Activated CD4-positive, alpha-beta T cell treated with anti-CD3 and anti-CD28 coated beads for 36 hours (primary cell): ENCODE data around the gene FDXR. TPM values are rescaled to one million over a fixed set of nuclear protein-coding genes. Genes with fewer than 3 reads are reported as not detected.

Experiments used
- ATAC-seq: fragments of 200-7000 bp; cut with Tn5 transposase; one replicate; pipeline ENCODE4 v1.10.0; 2021; ENCODE audit warnings: mild to moderate bottlenecking, moderate library complexity
- CTCF ChIA-PET: fragments of 350-600 bp; sonication (Branson Sonifier 250); formaldehyde crosslinking; loops from one replicate; lab custom pipeline; 2021; ENCODE audit warnings: antibody characterized with exemption; lab: Charles Lee
- POLR2A ChIA-PET: fragments of 350-600 bp; sonication (Branson Sonifier 250); formaldehyde crosslinking; loops from one replicate; lab custom pipeline; 2021; ENCODE audit warnings: antibody characterized with exemption, inconsistent platforms; lab: Charles Lee
- DNase-seq: peaks from one replicate; pipeline ENCODE4 v3.0.0-alpha.2; 2020
- H3K27ac Mint-ChIP-seq: one replicate; pipeline ENCODE4 v1.8.0; 2021; ENCODE audit warnings: mixed read lengths
- H3K27me3 Mint-ChIP-seq: one replicate; pipeline ENCODE4 v1.8.0; 2021; ENCODE audit warnings: mixed read lengths
- H3K36me3 Mint-ChIP-seq: one replicate; pipeline ENCODE4 v1.8.0; 2021; ENCODE audit warnings: low read depth, mixed read lengths
- H3K4me1 Mint-ChIP-seq: one replicate; pipeline ENCODE4 v1.8.0; 2021; ENCODE audit warnings: mixed read lengths
- H3K4me3 Mint-ChIP-seq: one replicate; pipeline ENCODE4 v1.8.0; 2021; ENCODE audit warnings: mild to moderate bottlenecking, moderate library complexity, mixed read lengths
- H3K9me3 Mint-ChIP-seq: one replicate; pipeline ENCODE4 v1.8.0; 2021; ENCODE audit warnings: low read depth, mixed read lengths
- intact Hi-C, 2 experiments: fragments of 100-400 bp; cut with DNase I in 1 of 2; cut with micrococcal nuclease in 1 of 2; formaldehyde crosslinking; loops; one replicate each; pipeline versions ENCODE4 v1.14.2 to v1.15.1; 2022 to 2024; cut with DNase I, micrococcal nuclease
- total RNA-seq, 2 experiments: library from RNA; stranded (reverse); gene quantifications; one replicate each; pipeline ENCODE4 v1.2.3, GENCODE V29; 2021

Gene FDXR
- total RNA-seq, 2 experiments from 2014 or later: 19.1 to 21.3 TPM

- ChIA-PET POLR2A (no interaction called here), CTCF (interaction anchor here (0.7 to 1.9 kb wide), 4 partner anchors 10 to 49 kb away, joined by 3 to 6 read pairs (median 4); no protein-coding TSS in a partner anchor)
- ATAC-seq (no peak), DNase-seq (no peak)
- intact Hi-C loops: no loop called here
- Mint-ChIP-seq H3K4me3 (no peak overlapping the region), H3K27ac (no peak overlapping the region), H3K9me3 (no peaks in the 10 kb centered on the region), H3K27me3 (no peaks in the 10 kb centered on the region), H3K36me3 (peaks cover 13% of the 10 kb centered on the region), H3K4me1 (no peaks in the 10 kb centered on the region)
Observed at GRCh38 chr17:74832421-74832820, 40.4 kb downstream of the FDXR start.

GRCh38 chr17:74831444-74832146, 41.2 kb downstream of the FDXR start:
- Mint-ChIP-seq H3K9me3 (no peaks in the 10 kb centered on the region), H3K27ac (no peak overlapping the region), H3K4me3 (no peak overlapping the region), H3K4me1 (no peaks in the 10 kb centered on the region), H3K27me3 (no peaks in the 10 kb centered on the region), H3K36me3 (peaks cover 10% of the 10 kb centered on the region)
- POLR2A ChIA-PET: no interaction called here
- ATAC-seq: no peak
- intact Hi-C loops: no loop called here
- CTCF ChIA-PET: interaction anchor here (0.5 to 0.9 kb wide), 3 partner anchors 17 to 266 kb away, joined by 3 read pairs; no protein-coding TSS in a partner anchor
- DNase-seq: no peak

- POLR2A ChIA-PET: no interaction called here
- H3K27ac Mint-ChIP-seq: no peak overlapping the region
- H3K27me3 Mint-ChIP-seq: no peaks in the 10 kb centered on the region
- CTCF ChIA-PET: interaction anchor here (0.5 to 0.9 kb wide), 2 partner anchors 31 to 265 kb away, joined by 3 read pairs; no protein-coding TSS in a partner anchor
- H3K4me1 Mint-ChIP-seq: no peaks in the 10 kb centered on the region
- H3K4me3 Mint-ChIP-seq: no peak overlapping the region
- H3K36me3 Mint-ChIP-seq: peaks cover 5% of the 10 kb centered on the region
- ATAC-seq (no peak), DNase-seq (no peak)
- intact Hi-C loops: no loop called here
- no peaks in the 10 kb centered on the region for H3K9me3 Mint-ChIP-seq
Observed at GRCh38 chr17:74830861-74831260, 41.9 kb downstream of the FDXR start.

GRCh38 chr17:74827800-74828199, 45.0 kb downstream of the FDXR start:
- ChIA-PET CTCF (interaction anchor here (0.6 to 0.8 kb wide), 2 partner anchors 17 to 36 kb away, joined by 3 to 5 read pairs; no protein-coding TSS in a partner anchor), POLR2A (no interaction called here)
- no peak overlapping the region for H3K4me3 Mint-ChIP-seq
- ATAC-seq: no peak
- no peaks in the 10 kb centered on the region for H3K4me1 Mint-ChIP-seq
- no peaks in the 10 kb centered on the region for H3K9me3 Mint-ChIP-seq
- intact Hi-C loops: no loop called here
- DNase-seq: no peak
- H3K27me3 Mint-ChIP-seq: no peaks in the 10 kb centered on the region
- H3K36me3 Mint-ChIP-seq: peaks cover 5% of the 10 kb centered on the region
- no peak overlapping the region for H3K27ac Mint-ChIP-seq

GRCh38 chr17:74825952-74826719, 46.7 kb downstream of the FDXR start:
- H3K4me3 Mint-ChIP-seq: no peak overlapping the region
- no peak for ATAC-seq
- POLR2A ChIA-PET: no interaction called here
- no peaks in the 10 kb centered on the region for H3K9me3 Mint-ChIP-seq
- H3K4me1 Mint-ChIP-seq: no peaks in the 10 kb centered on the region
- peaks cover 3% of the 10 kb centered on the region for H3K36me3 Mint-ChIP-seq
- intact Hi-C loops: no loop called here
- no peaks in the 10 kb centered on the region for H3K27me3 Mint-ChIP-seq
- no peak overlapping the region for H3K27ac Mint-ChIP-seq
- DNase-seq: no peak
- CTCF ChIA-PET: interaction anchor here (0.7 to 1.3 kb wide), 3 partner anchors 35 to 82 kb away, joined by 3 to 4 read pairs (median 4); no protein-coding TSS in a partner anchor

- Mint-ChIP-seq H3K27ac (no peak overlapping the region), H3K9me3 (no peaks in the 10 kb centered on the region), H3K4me3 (no peak overlapping the region), H3K27me3 (no peaks in the 10 kb centered on the region), H3K4me1 (no peaks in the 10 kb centered on the region), H3K36me3 (peaks cover 6% of the 10 kb centered on the region)
- DNase-seq (no peak), ATAC-seq (no peak)
- ChIA-PET CTCF (no interaction called here), POLR2A (no interaction called here)
- intact Hi-C loops: no loop called here
Observed at GRCh38 chr17:74824961-74825627, 47.7 kb downstream of the FDXR start.

GRCh38 chr17:74822939-74823367, 49.8 kb downstream of the FDXR start:
- POLR2A ChIA-PET: no interaction called here

GRCh38 chr17:74822335-74822938, 50.4 kb downstream of the FDXR start:
- Mint-ChIP-seq H3K27ac (no peak overlapping the region), H3K36me3 (peaks cover 6% of the 10 kb centered on the region), H3K27me3 (no peaks in the 10 kb centered on the region), H3K4me1 (no peaks in the 10 kb centered on the region), H3K4me3 (no peak overlapping the region), H3K9me3 (no peaks in the 10 kb centered on the region)
- ATAC-seq (no peak), DNase-seq (no peak)
- POLR2A ChIA-PET: no interaction called here
- intact Hi-C loops: no loop called here
- CTCF ChIA-PET: interaction anchor here (0.6 kb wide), 1 partner anchor 18 kb away, joined by 3 read pairs; no protein-coding TSS in a partner anchor

More at GRCh38 chr17:74822939-74823367, 49.8 kb downstream of the FDXR start:
- no peaks in the 10 kb centered on the region for H3K4me1 Mint-ChIP-seq
- intact Hi-C loops: no loop called here
- no peaks in the 10 kb centered on the region for H3K9me3 Mint-ChIP-seq
- H3K27me3 Mint-ChIP-seq: no peaks in the 10 kb centered on the region
- H3K27ac Mint-ChIP-seq: no peak overlapping the region
- ATAC-seq (no peak), DNase-seq (no peak)
- CTCF ChIA-PET: interaction anchor here (0.6 kb wide), 1 partner anchor 18 kb away, joined by 3 read pairs; no protein-coding TSS in a partner anchor
- peaks cover 6% of the 10 kb centered on the region for H3K36me3 Mint-ChIP-seq
- no peak overlapping the region for H3K4me3 Mint-ChIP-seq

- POLR2A ChIA-PET: no interaction called here
- DNase-seq: no peak
- intact Hi-C loops: no loop called here
- H3K4me3 Mint-ChIP-seq: no peak overlapping the region
- peaks cover 6% of the 10 kb centered on the region for H3K36me3 Mint-ChIP-seq
- H3K9me3 Mint-ChIP-seq: no peaks in the 10 kb centered on the region
- no peak overlapping the region for H3K27ac Mint-ChIP-seq
- H3K4me1 Mint-ChIP-seq: no peaks in the 10 kb centered on the region
- ATAC-seq: no peak
- CTCF ChIA-PET: interaction anchor here (0.6 to 1.1 kb wide), 2 partner anchors 31 to 153 kb away, joined by 3 to 4 read pairs; no protein-coding TSS in a partner anchor
- no peaks in the 10 kb centered on the region for H3K27me3 Mint-ChIP-seq
Observed at GRCh38 chr17:74821655-74822334, 51.0 kb downstream of the FDXR start.

GRCh38 chr17:74819801-74820436, 52.9 kb downstream of the FDXR start:
- DNase-seq (no peak), ATAC-seq (no peak)
- H3K4me1 Mint-ChIP-seq: no peaks in the 10 kb centered on the region
- H3K9me3 Mint-ChIP-seq: no peaks in the 10 kb centered on the region
- peaks cover 4% of the 10 kb centered on the region for H3K36me3 Mint-ChIP-seq
- no peaks in the 10 kb centered on the region for H3K27me3 Mint-ChIP-seq
- ChIA-PET CTCF (interaction anchor here (0.6 to 1.2 kb wide), 3 partner anchors 29 to 54 kb away, joined by 3 read pairs; no protein-coding TSS in a partner anchor), POLR2A (no interaction called here)
- intact Hi-C loops: no loop called here
- no peak overlapping the region for H3K27ac Mint-ChIP-seq
- H3K4me3 Mint-ChIP-seq: no peak overlapping the region
